GM23338 (cell line): ENCODE data around the gene CDC14B. TPM values are rescaled to one million over a fixed set of nuclear protein-coding genes. Genes with fewer than 3 reads are reported as not detected.

Experiments used
- NANOG ChIP-seq: IDR thresholded peaks from 2 replicates; pipeline ENCODE4 v1.6.1; 2016; ENCODE audit warnings: antibody characterized with exemption, borderline replicate concordance
- STAT1 ChIP-seq: IDR thresholded peaks from one replicate; pipeline ENCODE4 v1.6.1; 2016; ENCODE audit warnings: antibody characterized with exemption; ENCODE audit not compliant: unreplicated experiment
- polyA plus RNA-seq: library from polyadenylated mRNA; unstranded; fragments of >200 nt; fragmentation: Nextera tagmentation; extraction: Ambion mirVana; gene quantifications from 2 replicates; pipeline ENCODE4 v1.2.1, GENCODE V29; 2016
- total RNA-seq: library from RNA; depleted of rRNA; stranded (reverse); fragments of >200 nt; shearing (Covaris generic); gene quantifications from 2 replicates; pipeline ENCODE4 v1.2.3, GENCODE V29; 2014
- TF ChIP-seq, protein P1 (sequence below): fragments of 250-450 bp; sonication (Bioruptor Pico); IDR thresholded peaks from 2 replicates; pipeline ENCODE4 v1.5.0; 2020; ENCODE audit warnings: mild to moderate bottlenecking, moderate library complexity
- TF ChIP-seq, protein P2 (sequence below): IDR thresholded peaks from 2 replicates; pipeline ENCODE4 v1.6.1; 2016; ENCODE audit warnings: antibody characterized with exemption
- TF ChIP-seq, protein P3 (sequence below): IDR thresholded peaks from one replicate; pipeline ENCODE4 v1.6.1; 2018; ENCODE audit warnings: antibody characterized with exemption; ENCODE audit not compliant: unreplicated experiment

Gene CDC14B
- total and polyA plus RNA-seq, 2 experiments from 2014 or later = 12.2 to 52.1 TPM

DNA sequence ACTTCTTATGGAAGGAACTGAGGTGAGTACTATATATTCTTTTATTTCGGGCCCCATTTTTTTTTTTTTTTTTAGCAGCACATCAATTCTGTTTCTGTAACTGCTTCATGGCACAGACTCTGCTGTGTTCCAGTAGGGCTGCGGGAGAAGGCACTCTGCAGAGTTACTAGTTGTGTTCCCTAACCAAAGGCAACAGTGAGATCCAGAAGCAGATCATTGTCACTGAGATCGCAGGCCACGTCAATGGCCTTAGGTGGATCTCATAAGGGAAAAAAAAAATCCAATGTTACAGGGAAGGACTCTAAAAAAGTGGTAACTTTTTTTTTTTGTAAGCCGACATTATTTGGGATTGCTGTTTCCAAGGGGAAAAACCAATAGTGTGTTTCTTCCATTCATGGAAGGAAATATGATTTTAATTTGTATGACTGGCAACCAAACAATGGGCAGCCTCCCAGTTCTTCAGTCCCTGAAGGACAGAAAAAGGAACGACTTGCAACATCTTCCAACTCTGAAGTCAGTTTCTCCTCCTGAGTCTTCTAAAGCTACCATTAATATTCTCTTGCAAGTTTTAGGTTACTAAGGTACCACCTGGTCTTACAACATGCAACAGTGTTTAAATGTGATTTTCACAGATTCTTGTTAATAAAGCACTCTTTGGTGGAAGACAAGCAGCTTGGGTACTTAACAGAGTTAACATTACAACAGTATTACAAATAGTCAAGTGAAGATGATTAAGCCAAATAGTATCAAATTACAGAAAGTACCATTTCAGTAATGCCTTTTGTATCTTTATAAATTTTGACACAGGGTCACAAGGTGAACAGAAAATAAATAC lies 116.9 kb downstream of the CDC14B start (continued):
- TF ChIP-seq, protein P1, sequence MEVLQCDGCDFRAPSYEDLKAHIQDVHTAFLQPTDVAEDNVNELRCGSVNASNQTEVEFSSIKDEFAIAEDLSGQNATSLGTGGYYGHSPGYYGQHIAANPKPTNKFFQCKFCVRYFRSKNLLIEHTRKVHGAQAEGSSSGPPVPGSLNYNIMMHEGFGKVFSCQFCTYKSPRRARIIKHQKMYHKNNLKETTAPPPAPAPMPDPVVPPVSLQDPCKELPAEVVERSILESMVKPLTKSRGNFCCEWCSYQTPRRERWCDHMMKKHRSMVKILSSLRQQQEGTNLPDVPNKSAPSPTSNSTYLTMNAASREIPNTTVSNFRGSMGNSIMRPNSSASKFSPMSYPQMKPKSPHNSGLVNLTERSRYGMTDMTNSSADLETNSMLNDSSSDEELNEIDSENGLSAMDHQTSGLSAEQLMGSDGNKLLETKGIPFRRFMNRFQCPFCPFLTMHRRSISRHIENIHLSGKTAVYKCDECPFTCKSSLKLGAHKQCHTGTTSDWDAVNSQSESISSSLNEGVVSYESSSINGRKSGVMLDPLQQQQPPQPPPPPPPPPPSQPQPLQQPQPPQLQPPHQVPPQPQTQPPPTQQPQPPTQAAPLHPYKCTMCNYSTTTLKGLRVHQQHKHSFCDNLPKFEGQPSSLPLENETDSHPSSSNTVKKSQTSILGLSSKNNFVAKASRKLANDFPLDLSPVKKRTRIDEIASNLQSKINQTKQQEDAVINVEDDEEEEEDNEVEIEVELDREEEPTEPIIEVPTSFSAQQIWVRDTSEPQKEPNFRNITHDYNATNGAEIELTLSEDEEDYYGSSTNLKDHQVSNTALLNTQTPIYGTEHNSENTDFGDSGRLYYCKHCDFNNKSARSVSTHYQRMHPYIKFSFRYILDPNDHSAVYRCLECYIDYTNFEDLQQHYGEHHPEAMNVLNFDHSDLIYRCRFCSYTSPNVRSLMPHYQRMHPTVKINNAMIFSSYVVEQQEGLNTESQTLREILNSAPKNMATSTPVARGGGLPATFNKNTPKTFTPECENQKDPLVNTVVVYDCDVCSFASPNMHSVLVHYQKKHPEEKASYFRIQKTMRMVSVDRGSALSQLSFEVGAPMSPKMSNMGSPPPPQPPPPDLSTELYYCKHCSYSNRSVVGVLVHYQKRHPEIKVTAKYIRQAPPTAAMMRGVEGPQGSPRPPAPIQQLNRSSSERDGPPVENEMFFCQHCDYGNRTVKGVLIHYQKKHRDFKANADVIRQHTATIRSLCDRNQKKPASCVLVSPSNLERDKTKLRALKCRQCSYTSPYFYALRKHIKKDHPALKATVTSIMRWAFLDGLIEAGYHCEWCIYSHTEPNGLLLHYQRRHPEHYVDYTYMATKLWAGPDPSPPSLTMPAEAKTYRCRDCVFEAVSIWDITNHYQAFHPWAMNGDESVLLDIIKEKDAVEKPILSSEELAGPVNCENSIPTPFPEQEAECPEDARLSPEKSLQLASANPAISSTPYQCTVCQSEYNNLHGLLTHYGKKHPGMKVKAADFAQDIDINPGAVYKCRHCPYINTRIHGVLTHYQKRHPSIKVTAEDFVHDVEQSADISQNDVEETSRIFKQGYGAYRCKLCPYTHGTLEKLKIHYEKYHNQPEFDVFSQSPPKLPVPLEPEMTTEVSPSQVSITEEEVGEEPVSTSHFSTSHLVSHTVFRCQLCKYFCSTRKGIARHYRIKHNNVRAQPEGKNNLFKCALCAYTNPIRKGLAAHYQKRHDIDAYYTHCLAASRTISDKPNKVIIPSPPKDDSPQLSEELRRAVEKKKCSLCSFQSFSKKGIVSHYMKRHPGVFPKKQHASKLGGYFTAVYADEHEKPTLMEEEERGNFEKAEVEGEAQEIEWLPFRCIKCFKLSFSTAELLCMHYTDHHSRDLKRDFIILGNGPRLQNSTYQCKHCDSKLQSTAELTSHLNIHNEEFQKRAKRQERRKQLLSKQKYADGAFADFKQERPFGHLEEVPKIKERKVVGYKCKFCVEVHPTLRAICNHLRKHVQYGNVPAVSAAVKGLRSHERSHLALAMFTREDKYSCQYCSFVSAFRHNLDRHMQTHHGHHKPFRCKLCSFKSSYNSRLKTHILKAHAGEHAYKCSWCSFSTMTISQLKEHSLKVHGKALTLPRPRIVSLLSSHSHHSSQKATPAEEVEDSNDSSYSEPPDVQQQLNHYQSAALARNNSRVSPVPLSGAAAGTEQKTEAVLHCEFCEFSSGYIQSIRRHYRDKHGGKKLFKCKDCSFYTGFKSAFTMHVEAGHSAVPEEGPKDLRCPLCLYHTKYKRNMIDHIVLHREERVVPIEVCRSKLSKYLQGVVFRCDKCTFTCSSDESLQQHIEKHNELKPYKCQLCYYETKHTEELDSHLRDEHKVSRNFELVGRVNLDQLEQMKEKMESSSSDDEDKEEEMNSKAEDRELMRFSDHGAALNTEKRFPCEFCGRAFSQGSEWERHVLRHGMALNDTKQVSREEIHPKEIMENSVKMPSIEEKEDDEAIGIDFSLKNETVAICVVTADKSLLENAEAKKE = no peak
- TF ChIP-seq, protein P2, sequence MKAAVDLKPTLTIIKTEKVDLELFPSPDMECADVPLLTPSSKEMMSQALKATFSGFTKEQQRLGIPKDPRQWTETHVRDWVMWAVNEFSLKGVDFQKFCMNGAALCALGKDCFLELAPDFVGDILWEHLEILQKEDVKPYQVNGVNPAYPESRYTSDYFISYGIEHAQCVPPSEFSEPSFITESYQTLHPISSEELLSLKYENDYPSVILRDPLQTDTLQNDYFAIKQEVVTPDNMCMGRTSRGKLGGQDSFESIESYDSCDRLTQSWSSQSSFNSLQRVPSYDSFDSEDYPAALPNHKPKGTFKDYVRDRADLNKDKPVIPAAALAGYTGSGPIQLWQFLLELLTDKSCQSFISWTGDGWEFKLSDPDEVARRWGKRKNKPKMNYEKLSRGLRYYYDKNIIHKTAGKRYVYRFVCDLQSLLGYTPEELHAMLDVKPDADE = no peak
- TF ChIP-seq STAT1 (no peak), NANOG (no peak)
- TF ChIP-seq, protein P3, sequence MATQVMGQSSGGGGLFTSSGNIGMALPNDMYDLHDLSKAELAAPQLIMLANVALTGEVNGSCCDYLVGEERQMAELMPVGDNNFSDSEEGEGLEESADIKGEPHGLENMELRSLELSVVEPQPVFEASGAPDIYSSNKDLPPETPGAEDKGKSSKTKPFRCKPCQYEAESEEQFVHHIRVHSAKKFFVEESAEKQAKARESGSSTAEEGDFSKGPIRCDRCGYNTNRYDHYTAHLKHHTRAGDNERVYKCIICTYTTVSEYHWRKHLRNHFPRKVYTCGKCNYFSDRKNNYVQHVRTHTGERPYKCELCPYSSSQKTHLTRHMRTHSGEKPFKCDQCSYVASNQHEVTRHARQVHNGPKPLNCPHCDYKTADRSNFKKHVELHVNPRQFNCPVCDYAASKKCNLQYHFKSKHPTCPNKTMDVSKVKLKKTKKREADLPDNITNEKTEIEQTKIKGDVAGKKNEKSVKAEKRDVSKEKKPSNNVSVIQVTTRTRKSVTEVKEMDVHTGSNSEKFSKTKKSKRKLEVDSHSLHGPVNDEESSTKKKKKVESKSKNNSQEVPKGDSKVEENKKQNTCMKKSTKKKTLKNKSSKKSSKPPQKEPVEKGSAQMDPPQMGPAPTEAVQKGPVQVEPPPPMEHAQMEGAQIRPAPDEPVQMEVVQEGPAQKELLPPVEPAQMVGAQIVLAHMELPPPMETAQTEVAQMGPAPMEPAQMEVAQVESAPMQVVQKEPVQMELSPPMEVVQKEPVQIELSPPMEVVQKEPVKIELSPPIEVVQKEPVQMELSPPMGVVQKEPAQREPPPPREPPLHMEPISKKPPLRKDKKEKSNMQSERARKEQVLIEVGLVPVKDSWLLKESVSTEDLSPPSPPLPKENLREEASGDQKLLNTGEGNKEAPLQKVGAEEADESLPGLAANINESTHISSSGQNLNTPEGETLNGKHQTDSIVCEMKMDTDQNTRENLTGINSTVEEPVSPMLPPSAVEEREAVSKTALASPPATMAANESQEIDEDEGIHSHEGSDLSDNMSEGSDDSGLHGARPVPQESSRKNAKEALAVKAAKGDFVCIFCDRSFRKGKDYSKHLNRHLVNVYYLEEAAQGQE = no peak
